Uterus (tissue), 4 donors: Measurements from ENCODE around the gene CIB4. TPM values are rescaled to one million over a fixed set of nuclear protein-coding genes. Genes with fewer than 3 reads are reported as not detected.

Experiments used
- DNase-seq, 2 donors: peaks; one replicate each; pipeline ENCODE4 v3.0.0-alpha.2; 2019 to 2020
- H3K27ac ChIP-seq, 2 donors: fragments of 200-600 bp; sonication (generic); 1 replicate in 1 of 2; 2 replicates in 1 of 2; pipeline ENCODE4 v1.5.1; 2016 to 2018
- H3K27me3 ChIP-seq, 2 donors: fragments of 200-600 bp; sonication (generic); one replicate each; pipeline ENCODE4 v1.5.1; 2018 to 2019; ENCODE audit warnings: control low read depth in 1 of 2
- H3K36me3 ChIP-seq, 2 donors: fragments of 200-600 bp; sonication (generic); one replicate each; pipeline ENCODE4 v1.5.1; 2019; ENCODE audit warnings: control low read depth in 1 of 2
- H3K4me1 ChIP-seq, 2 donors: fragments of 200-600 bp; sonication (generic); one replicate each; pipeline ENCODE4 v1.5.1; 2018 to 2019; ENCODE audit warnings: control low read depth in 1 of 2
- H3K4me3 ChIP-seq, 2 donors: fragments of 200-600 bp; sonication (generic); 1 replicate in 1 of 2; 2 replicates in 1 of 2; pipeline ENCODE4 v1.5.1; 2018 to 2019; ENCODE audit warnings: mild to moderate bottlenecking in 1 of 2
- H3K9me3 ChIP-seq, 2 donors: fragments of 200-600 bp; sonication (generic); one replicate each; pipeline ENCODE4 v1.5.1; 2019; ENCODE audit warnings: control low read depth in 1 of 2
- POLR2A ChIP-seq, 2 donors: fragments of 450-650 bp; IDR thresholded peaks; one replicate each; pipeline ENCODE4 v1.6.1; 2016; ENCODE audit warnings: antibody characterized with exemption in 2 of 2, mild to moderate bottlenecking in 1 of 2, moderate library complexity in 1 of 2
- intact Hi-C: fragments of 100-400 bp; cut with DNase I; formaldehyde crosslinking; loops from one replicate; pipeline ENCODE4 v1.15.1; 2023; ENCODE audit warnings: low total_unique reads
- total RNA-seq, 4 donors: library from RNA; depleted of rRNA in 3 of 4; stranded (reverse); fragments of >200 nt in 3 of 4; gene quantifications; one replicate each; pipeline versions ENCODE4 v1.1.0 to v1.2.4, GENCODE V29; 2014 to 2023
- TF ChIP-seq, protein P1 (sequence below), 4 experiments: fragments of 200-600 bp in 2 of 4; fragments of 450-650 bp in 2 of 4; sonication (generic) in 2 of 4; IDR thresholded peaks; one replicate each; pipeline ENCODE4 v1.5.1; 2016 to 2019; ENCODE audit warnings: antibody characterized with exemption in 4 of 4, mild to moderate bottlenecking in 2 of 4, moderate library complexity in 1 of 4
- donor health status: DM: yes; HTN: yes; CAD: no.

CIB4 gene
- total RNA-seq, 4 donors from 2014 or later = 0.61 TPM; not detected in 3

GRCh38 chr2:26558271-26559043 lies 82.7 kb downstream of the CIB4 start:
- intact Hi-C loops = no loop called here
- no peak for TF ChIP-seq POLR2A (IDR thresholded peaks at IDR 0.05)
- TF ChIP-seq, protein P1, sequence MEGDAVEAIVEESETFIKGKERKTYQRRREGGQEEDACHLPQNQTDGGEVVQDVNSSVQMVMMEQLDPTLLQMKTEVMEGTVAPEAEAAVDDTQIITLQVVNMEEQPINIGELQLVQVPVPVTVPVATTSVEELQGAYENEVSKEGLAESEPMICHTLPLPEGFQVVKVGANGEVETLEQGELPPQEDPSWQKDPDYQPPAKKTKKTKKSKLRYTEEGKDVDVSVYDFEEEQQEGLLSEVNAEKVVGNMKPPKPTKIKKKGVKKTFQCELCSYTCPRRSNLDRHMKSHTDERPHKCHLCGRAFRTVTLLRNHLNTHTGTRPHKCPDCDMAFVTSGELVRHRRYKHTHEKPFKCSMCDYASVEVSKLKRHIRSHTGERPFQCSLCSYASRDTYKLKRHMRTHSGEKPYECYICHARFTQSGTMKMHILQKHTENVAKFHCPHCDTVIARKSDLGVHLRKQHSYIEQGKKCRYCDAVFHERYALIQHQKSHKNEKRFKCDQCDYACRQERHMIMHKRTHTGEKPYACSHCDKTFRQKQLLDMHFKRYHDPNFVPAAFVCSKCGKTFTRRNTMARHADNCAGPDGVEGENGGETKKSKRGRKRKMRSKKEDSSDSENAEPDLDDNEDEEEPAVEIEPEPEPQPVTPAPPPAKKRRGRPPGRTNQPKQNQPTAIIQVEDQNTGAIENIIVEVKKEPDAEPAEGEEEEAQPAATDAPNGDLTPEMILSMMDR (IDR thresholded peaks at IDR 0.05) = no peak
- peaks cover 3 to 5% of the 10 kb centered on the region in 2 donors for H3K27me3 ChIP-seq
- H3K9me3 ChIP-seq = no peaks in the 10 kb centered on the region
- H3K36me3 ChIP-seq = no peaks in the 10 kb centered on the region
- H3K4me1 ChIP-seq = peaks cover 0 to 8% of the 10 kb centered on the region in 2 donors
- H3K4me3 ChIP-seq = no peak overlapping the region
- no peak for DNase-seq
- no peak overlapping the region for H3K27ac ChIP-seq

- no peak for TF ChIP-seq POLR2A (IDR thresholded peaks at IDR 0.05)
- TF ChIP-seq, protein P1 (IDR thresholded peaks at IDR 0.05) = no peak
- Histone ChIP-seq H3K27me3 (peaks cover 0 to 3% of the 10 kb centered on the region in 2 donors), H3K27ac (no peak overlapping the region), H3K4me1 (peaks cover 0 to 2% of the 10 kb centered on the region in 2 donors), H3K36me3 (no peaks in the 10 kb centered on the region), H3K9me3 (no peaks in the 10 kb centered on the region), H3K4me3 (no peak overlapping the region)
- intact Hi-C loops = no loop called here
- DNase-seq = no peak
These were observed 83.8 kb downstream of the CIB4 start for GRCh38 chr2:26557244-26557925.

DNA sequence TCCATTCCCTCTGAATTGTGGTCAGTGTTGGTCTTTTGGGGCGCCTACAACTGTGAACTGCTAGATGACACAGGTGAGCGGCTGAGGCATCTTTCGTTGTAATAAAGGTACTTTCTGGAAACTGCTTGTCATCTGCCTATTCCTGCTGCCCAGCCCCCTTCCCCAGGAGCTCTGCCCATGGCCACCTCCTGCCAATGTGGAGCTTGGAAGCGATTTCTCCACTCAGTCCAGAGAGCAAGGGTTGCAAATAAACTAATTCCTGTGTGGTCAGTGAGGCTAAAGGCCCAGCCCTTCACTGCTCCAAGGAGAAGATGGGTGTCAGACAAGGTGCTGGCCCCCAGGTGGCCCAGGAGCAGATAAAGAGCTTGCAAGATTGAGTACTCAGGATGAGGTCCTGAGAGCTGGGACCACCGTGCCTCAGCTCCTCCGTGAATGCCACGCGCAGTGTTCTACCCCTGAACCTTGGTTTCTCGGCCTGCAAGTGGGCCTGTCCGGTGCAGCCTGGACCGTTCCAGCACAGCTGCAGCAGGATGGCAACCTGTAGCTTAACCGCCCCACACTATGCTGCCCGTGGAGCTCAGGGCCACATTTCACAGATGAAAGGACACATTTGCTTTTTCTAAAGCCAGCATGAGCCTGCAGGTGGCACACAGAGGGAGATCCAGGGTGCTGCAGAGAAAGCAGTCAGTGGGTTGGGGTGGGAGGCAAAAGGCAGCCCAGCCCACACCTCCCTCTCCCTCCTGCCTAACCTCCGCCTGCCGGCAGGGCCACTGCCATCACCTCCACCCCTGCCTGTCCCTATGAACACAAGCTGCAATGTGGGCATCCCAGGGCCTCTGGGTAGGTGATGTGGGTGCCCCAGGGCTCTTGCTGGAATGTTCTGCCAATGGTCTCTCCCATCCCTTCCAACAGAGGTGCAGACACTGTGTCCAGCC lies 84.6 kb downstream of the CIB4 start:
- intact Hi-C loops = no loop called here
- no peaks in the 10 kb centered on the region for H3K9me3 ChIP-seq
- H3K27ac ChIP-seq = no peak overlapping the region
- no peak for DNase-seq
- TF ChIP-seq POLR2A (IDR thresholded peaks at IDR 0.05) = no peak
- TF ChIP-seq, protein P1 (IDR thresholded peaks at IDR 0.05) = no peak
- no peaks in the 10 kb centered on the region for H3K36me3 ChIP-seq
- H3K27me3 ChIP-seq = peaks cover 0 to 3% of the 10 kb centered on the region in 2 donors
- H3K4me3 ChIP-seq = no peak overlapping the region
- no peaks in the 10 kb centered on the region for H3K4me1 ChIP-seq

DNA sequence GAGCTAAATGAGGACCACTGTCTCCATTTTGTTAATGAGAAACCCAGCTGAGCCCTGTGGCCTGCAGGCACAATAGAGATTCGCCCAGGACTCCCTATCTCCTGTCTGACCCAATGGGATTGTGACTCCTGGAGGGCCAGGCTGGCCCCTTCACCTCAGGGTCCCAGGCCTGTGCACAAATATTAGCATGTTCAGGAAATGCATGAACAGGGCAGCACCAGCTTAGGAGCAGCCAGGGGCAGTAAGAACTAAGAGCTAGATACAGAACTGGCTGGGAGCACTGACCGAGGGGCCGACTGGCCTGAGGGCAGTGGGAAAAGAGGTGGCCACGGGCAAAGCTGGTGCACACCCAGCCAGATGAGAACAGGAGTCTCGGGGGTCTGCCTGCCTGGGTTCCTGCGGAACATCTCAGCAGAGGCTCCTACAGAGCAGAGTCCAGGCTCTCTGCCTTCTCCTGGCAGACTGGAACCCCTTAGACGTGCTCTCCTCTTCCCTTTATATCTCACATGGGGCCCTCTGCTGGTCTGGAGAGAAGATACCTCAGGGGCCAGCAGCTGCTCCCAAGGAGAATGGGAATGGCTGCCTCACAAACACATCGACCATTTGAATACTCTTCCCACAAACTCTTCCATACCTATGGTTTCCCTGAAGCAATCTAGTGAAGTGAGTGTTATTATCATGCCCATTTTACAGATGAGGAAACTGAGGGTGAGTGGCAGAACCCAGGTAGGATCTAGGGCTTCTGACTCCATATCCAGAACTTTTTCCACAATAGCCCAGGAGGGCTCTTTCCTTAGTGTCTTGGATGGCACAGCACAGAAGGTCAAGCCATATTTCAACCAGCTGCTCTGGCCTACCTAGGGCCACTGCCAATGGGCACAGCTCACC lies 85.7 kb downstream of the CIB4 start:
- Histone ChIP-seq H3K27me3 (peaks cover 0 to 3% of the 10 kb centered on the region in 2 donors), H3K27ac (no peak overlapping the region), H3K36me3 (no peaks in the 10 kb centered on the region), H3K4me3 (no peak overlapping the region), H3K9me3 (no peaks in the 10 kb centered on the region), H3K4me1 (no peaks in the 10 kb centered on the region)
- no peak for DNase-seq
- intact Hi-C loops = no loop called here
- TF ChIP-seq, protein P1 (IDR thresholded peaks at IDR 0.05) = no peak
- TF ChIP-seq POLR2A (IDR thresholded peaks at IDR 0.05) = no peak
